ENCODE data around the gene CHDH. TPM values are rescaled to one million over a fixed set of nuclear protein-coding genes. Genes with fewer than 3 reads are reported as not detected.

Gene CHDH
- total RNA-seq, 2 experiments from 2014 or later = 0.31 to 0.60 TPM

DNA sequence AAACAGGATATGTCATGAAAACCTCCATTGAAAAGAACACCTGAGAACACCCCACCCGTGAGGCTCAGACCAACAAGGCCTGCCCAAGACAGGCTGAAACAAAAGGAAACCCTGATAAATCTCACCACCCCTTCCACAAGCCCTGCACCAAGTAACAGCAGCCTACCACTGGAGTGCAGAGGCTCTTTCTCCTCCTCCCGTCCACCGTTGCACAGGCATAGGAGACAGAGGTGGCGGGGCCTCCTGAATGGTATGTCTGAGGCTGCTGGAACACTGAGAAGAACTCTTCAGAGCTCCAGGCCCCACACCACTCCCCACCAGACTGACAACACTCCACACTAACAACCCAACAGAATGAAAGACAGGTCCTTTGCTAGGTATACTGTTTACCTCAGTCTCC lies 21.4 kb downstream of the CHDH start:
- Mint-ChIP-seq H3K9me3 (no peaks in the 10 kb centered on the region), H3K27me3 (no peaks in the 10 kb centered on the region), H3K27ac (no peak overlapping the region), H3K4me3 (no peak overlapping the region), H3K36me3 (ENCODE audit: low read depth) (no peaks in the 10 kb centered on the region), H3K4me1 (ENCODE audit: low read depth) (no peaks in the 10 kb centered on the region)
- Histone ChIP-seq H3K27me3 (ENCODE audit: control insufficient read depth in 1 of 2, insufficient read depth in 2 of 2, low read length in 2 of 2) (no peaks in the 10 kb centered on the region), H3K4me1 (ENCODE audit: insufficient read depth, low read length) (no peaks in the 10 kb centered on the region), H3K9me3 (ENCODE audit: control insufficient read depth in 1 of 2, insufficient read depth in 1 of 2, low read length in 2 of 2) (no peaks in the 10 kb centered on the region), H3K36me3 (ENCODE audit: insufficient read depth, low read length) (no peaks in the 10 kb centered on the region), H3K27ac (ENCODE audit: low read depth in 1 of 2, low read length in 2 of 2) (no peak overlapping the region), H3K4me3 (ENCODE audit: low read length) (no peak overlapping the region)
- no peak for TF ChIP-seq CTCF (IDR thresholded peaks at IDR 0.05)
- intact Hi-C loops (cut with DNase I, micrococcal nuclease) = no loop called here
- CTCF ChIA-PET = no interaction called here
- no peak for DNase-seq
- no peak for ATAC-seq (ENCODE audit: poor library complexity)
- POLR2A ChIA-PET = no interaction called here

DNA sequence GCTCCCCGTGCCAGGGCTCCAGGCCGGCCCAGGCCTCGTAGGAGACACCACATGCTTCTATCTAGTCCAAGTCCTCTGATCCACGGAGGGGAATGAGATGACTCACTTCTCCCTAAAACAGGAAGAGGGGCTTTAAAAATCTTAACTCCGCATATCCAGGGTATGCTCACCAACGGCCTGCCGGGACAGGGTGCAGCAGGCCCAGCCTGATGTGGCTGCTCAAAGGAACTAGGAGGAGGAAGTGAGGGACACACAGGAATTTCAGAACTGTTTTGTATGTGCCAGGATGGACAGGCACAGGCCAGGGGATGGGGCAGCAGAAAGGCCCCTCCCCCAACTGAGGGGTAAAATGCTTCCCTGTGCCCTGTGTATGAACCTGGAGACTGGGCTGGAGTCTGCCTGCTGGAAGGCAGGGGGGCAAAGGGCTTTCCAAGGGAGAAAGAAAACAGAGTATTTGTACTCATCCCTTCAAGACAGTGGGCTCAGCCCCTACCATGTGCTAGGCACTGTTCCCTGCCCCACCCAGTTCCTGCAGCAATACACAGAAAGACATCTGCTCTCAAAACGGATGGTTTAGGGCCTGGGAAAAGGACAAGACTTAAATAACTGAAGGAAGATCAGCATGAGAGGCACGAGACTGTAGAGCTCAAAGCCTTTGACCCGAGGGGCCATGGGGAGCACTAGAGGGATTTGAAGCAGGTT lies 22.1 kb downstream of the CHDH start:
- H3K27ac Mint-ChIP-seq = no peak overlapping the region

DNA sequence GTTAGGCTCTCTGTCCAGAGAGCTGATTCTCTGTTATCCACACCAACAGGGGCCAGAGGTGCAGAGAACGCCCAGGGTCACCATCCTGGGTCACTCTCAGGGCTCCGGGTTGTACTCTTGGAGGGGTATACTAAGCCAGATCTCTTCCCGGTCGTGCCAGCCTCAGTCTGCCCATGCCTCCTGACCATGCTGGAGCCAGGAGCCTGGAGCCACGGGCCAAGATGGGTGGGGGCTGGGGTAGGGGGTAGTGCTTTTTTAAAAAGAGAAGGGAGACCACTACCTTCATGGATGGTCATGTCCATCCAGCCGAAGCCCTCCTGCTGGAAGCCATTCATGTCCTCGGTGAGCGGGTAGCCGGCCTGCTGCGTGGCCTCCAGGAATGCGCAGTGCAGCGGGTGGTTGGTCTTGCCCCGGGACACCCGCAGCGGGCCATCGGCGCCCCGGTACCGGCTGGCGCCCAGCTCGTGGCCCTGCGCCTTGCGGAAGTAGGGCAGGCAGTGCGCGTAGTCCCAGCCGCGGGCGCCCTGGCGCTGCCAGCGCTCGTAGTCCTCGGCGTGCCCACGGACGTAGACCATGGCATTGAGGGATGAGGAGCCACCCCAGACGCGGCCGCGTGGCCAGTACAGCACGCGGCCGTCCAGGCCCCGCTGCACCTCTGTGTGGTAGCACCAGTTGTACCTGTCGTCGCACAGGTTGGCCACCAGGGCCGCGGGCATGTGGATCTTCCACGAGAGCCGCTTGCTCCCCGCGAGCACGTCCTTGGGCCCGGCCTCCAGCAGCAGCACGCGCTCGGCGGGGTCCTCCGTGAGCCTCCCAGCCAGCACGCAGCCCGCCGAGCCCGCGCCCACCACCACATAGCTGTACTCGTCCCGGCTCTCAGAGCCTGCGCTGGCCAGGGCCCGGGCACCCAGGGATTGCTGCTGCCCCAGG lies 22.9 kb downstream of the CHDH start:
- Mint-ChIP-seq H3K4me3 (no peak overlapping the region), H3K36me3 (ENCODE audit: low read depth) (no peaks in the 10 kb centered on the region), H3K27me3 (no peaks in the 10 kb centered on the region), H3K9me3 (no peaks in the 10 kb centered on the region), H3K27ac (no peak overlapping the region), H3K4me1 (ENCODE audit: low read depth) (no peaks in the 10 kb centered on the region)
- Histone ChIP-seq H3K9me3 (ENCODE audit: control insufficient read depth in 1 of 2, insufficient read depth in 1 of 2, low read length in 2 of 2) (no peaks in the 10 kb centered on the region), H3K4me3 (ENCODE audit: low read length) (no peak overlapping the region), H3K27ac (ENCODE audit: low read depth in 1 of 2, low read length in 2 of 2) (no peak overlapping the region), H3K36me3 (ENCODE audit: insufficient read depth, low read length) (no peaks in the 10 kb centered on the region), H3K27me3 (ENCODE audit: control insufficient read depth in 1 of 2, insufficient read depth in 2 of 2, low read length in 2 of 2) (no peaks in the 10 kb centered on the region), H3K4me1 (ENCODE audit: insufficient read depth, low read length) (no peaks in the 10 kb centered on the region)
- intact Hi-C loops (cut with DNase I, micrococcal nuclease) = no loop called here
- no peak for TF ChIP-seq CTCF (IDR thresholded peaks at IDR 0.05)
- DNase-seq (no peak), ATAC-seq (ENCODE audit: poor library complexity) (no peak)
- CTCF ChIA-PET = no interaction called here
- POLR2A ChIA-PET = no interaction called here

More for the DNA sequence above, 22.1 kb downstream of the CHDH start:
- POLR2A ChIA-PET = no interaction called here
- intact Hi-C loops (cut with DNase I, micrococcal nuclease) = no loop called here
- H3K36me3 ChIP-seq (ENCODE audit: insufficient read depth, low read length) = no peaks in the 10 kb centered on the region
- H3K27me3 ChIP-seq (ENCODE audit: control insufficient read depth in 1 of 2, insufficient read depth in 2 of 2, low read length in 2 of 2) = no peaks in the 10 kb centered on the region
- Mint-ChIP-seq H3K9me3 (no peaks in the 10 kb centered on the region), H3K4me1 (ENCODE audit: low read depth) (no peaks in the 10 kb centered on the region), H3K27me3 (no peaks in the 10 kb centered on the region), H3K4me3 (no peak overlapping the region), H3K36me3 (ENCODE audit: low read depth) (no peaks in the 10 kb centered on the region)
- no peak overlapping the region for H3K4me3 ChIP-seq (ENCODE audit: low read length)
- H3K4me1 ChIP-seq (ENCODE audit: insufficient read depth, low read length) = no peaks in the 10 kb centered on the region
- H3K9me3 ChIP-seq (ENCODE audit: control insufficient read depth in 1 of 2, insufficient read depth in 1 of 2, low read length in 2 of 2) = no peaks in the 10 kb centered on the region
- DNase-seq = no peak
- no peak overlapping the region for H3K27ac ChIP-seq (ENCODE audit: low read depth in 1 of 2, low read length in 2 of 2)
- CTCF ChIA-PET = no interaction called here
- TF ChIP-seq CTCF (IDR thresholded peaks at IDR 0.05) = no peak
- no peak for ATAC-seq (ENCODE audit: poor library complexity)

Data from CD4-positive, alpha-beta T cell (primary cell).